DMS79 treated with DMSO at 0.1 percent for 48 hours (cell line): ENCODE measurements around the gene GUCY1A1.

Experiments used
- DNase-seq: peaks from one replicate; lab custom pipeline; 2025; lab: John Stamatoyannopoulos, UW

GUCY1A1 gene

GRCh38 chr4:155777971-155778735 lies 111.5 kb downstream of the GUCY1A1 start:
- DNase-seq = no peak

- DNase-seq = no peak
Measured at GRCh38 chr4:155780775-155781174, 114.1 kb downstream of the GUCY1A1 start.

DNA sequence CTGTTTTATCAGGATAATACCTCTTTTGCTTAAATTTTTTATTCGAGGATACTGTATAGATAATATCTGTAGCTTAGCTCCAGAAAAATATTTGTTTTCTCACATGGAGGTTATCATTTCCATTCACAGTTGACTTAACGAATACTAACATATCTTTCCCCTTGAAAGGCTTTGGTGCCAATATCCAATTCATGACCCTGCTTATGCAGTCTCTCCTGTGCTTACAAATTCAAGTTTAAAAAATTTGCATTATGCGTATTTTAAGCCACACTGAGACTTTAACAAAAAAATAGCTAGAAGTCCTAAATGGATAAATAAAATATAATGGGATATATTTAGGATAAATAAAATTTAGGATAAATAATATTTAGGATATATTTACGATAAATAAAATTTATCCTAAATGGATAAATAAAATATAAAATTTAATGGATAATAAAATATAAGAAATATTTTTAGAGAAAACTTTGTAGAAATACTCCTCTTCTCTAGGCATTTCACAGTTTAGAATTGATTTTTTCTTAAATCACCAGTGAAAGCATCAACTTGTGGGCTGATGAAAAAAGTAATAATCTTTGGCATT lies 114.7 kb downstream of the GUCY1A1 start:
- DNase-seq = no peak
